Activated T-helper 9 cell treated with anti-CD3 and anti-CD28 coated beads, Interleukin-2, amount 50 U/mL, for 16 hours (primary cell): ENCODE measurements around the gene DHX32.

Source experiments
- DNase-seq: peaks from one replicate; pipeline ENCODE4 v3.0.0-alpha.2; 2020; ENCODE audit warnings: low read depth

The DHX32 gene

DNA sequence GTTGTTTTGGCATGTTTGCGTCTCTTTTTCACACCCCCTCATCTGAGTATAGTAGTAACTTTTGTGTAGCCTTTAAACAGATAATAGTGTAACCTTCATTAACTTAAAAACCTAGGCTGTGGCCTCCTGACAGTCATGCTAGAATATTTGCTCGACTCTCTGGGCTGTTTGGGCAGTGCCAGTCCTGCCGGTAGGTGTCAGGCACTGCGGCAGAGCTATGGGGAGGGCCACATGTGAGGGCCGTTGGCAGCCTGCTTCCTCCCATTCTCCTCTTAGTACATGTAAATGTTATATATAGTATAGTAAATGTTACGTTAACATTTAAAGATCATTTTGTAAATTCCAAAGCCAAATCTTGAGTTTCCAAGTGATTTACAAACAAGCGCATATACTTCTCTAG is 31.6 kb downstream of the DHX32 start:
- DNase-seq: no peak

DNA sequence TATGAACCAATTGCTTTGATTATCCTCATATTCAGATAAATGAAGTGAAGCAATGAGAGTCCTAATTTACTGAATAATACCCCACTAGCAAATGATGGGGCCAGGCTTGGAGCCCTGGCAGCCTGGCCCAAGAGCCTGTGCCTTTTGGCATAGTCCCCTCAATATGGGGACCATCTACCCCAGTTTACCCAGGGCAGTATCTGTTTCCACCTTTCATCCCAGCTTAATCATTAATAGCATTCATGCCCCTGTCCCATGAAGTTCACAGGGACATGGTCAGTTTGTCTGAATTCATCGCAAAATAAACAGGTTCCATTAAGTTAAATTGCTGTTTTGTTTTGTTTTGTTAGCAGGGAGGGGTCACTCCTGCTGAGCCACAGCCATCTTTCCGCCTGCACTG is 32.2 kb downstream of the DHX32 start:
- DNase-seq: no peak

DNA sequence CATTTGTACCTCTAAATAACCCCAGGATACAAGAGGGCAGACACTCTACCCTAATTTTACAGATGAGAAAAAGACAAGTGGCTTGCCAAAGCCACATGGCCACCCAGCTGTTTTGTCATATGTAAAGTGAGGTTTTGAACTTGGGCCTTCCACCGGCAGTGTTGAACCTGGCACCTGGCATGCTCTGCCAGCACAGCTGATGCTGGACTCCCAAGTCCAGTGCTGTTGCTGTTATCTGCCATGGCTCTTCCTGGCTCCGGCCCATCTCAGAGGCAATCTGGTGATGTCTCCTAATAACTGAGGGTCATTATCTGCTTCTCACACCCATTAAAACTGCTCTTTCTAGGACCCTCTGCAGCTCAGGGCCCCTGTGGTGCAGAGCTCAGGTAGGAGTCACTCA is 32.7 kb downstream of the DHX32 start:
- no peak for DNase-seq

DNA sequence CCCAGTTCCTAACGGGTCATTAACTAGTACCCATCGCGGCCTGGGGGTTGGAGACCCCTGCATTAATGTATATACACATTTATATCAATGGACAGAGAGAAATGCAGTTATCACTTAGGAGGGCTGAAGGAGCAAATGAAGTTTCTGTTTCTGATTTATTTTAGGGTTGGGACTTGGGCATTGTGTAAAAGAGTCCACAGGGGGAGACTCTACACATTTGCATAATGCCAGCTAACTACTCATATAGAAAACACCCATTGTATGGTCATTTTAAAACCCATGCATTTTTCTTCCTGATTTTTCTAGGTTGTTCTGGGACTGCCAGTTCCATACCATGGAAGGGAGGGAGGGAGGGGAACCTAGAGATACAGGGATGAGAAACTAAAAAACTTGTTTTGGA is 34.2 kb downstream of the DHX32 start:
- no peak for DNase-seq

GRCh38 chr10:125845617-125846016 is 35.5 kb downstream of the DHX32 start:
- no peak for DNase-seq

DNA sequence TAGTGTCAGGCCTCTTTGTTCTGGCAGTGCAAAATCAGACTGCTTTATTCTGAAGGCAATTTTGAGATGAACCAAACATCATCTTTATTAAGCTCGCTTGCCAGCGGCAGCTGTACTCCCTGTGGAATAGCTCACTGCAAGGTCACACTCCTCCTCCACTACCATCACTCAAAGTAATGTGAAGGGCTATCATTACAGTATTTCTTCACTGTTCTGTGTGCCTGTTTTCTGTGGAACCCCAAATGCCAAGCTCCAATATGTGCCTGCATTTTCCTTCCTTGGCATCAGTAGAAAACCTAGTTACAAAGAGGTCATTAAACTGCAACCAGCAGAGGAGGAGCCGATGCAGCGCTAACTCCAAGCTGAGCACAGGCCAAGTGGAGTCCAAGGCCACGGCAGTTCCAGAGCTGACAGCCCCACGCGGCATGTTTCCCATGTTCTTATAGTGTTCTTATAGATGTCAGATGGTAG is 36.3 kb downstream of the DHX32 start:
- no peak for DNase-seq

DNA sequence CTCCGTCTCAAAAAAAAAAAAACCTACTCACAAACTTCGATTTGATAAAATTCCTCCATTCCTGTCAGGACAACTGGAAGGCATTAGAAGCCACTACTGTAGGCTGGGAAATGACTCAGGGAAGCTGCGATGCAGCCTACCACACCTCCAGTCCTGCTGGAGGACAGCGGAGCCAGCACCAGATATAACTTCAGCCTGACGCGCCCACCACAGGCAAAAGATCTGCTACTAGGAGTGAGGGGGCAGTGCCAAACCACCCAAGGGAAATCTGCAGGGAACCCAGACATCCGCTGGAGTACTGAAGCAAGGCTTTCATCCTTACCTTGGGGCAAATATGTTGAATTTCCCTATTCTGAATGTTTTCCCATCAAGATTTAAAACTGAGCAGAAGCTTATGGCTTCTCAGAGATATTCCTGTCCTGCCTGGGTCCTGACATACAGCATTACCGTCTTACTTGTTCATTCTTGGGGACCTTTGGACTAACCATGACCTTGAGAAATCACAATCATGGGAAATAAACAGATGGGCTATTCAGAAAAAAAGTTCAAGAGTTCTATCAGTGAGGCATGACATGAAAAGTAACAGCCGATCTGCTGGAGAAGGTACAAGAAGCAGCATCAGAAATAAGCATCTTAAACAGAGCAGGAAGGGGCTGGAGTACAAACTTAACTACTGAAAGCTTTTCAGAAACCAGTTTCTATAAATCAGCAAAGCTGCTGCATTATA is 37.3 kb downstream of the DHX32 start:
- no peak for DNase-seq

DNA sequence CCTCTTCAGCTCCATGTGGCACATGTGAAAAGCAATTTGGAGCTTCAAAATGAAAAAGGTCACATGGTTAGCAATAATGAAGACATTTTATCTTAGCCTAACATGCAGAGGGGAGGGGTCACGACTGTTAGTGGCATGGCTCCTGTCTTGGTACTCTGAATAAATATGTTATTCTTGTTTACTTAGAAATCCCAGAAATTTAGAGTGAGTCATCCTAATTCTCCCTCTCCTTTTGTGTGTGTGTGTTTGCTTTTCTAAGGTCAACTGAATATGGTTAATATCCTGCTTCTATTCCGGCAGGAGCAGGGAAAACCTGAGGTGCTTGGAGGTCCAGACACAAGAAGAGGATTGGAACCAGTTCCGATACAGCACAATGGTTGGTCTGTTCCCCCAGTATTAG is 40.1 kb downstream of the DHX32 start:
- no peak for DNase-seq

DNA sequence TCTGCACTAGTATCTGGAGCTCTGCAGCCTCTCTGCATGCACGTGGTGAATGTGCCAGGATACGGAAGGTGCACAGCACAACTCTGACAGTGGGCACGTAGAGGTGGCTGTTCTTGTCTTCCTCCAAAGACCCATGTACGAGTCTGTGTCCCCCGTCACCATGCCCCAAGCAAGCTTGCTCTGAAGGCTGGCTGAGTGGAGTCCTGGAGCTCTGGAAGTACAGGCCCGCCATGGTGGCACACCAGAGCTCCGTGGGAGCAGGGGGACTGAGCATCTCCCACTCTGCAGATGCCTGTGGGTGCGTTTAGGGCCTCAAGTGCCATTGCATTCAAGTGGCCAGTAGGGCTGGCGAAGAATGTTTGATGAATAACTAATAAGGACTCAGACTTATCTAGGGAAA is 40.7 kb downstream of the DHX32 start:
- DNase-seq: no peak

- DNase-seq: no peak
Measured at GRCh38 chr10:125838802-125839575, 42.1 kb downstream of the DHX32 start.

DNA sequence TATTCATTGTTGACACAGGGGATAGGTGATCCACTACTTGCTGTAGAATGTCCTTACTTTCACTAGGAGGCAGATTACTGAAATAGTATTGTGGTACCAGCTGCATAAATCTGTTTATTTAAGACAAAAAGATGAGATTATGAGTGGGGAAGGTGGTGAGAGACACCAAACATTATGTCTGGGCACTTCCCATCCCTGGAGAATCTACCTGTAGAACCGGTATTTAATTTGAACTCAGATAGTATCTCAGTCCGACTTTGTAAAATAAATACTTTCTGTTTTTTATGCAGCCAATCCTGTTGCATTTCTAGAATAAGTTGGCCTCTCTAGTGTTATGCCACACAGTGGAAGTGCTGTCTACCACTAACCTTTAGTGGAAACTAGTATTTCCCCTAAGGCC is 44.3 kb downstream of the DHX32 start:
- DNase-seq: no peak

DNA sequence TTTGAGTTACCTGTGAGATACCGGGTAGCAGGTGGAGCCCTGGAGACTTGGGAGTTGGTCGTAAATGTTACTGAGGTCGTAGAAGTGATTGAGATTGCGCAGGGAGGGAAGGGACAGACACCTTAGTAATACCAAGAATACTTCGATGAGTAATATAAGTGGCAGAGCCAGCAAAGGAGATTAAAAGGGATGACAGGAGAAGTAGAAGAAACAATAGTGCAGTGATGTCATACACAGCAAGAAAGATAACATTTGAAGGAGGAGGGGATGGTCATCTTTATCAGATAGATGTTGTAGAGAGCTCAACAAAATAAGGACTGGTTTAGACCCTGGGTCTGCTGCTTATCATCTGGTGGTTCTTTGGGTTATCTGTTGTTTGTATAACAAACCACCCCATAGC is 52.8 kb downstream of the DHX32 start:
- no peak for DNase-seq

- DNase-seq: no peak
Measured at GRCh38 chr10:125827133-125827532, 54.0 kb downstream of the DHX32 start.

- DNase-seq: no peak
Measured at GRCh38 chr10:125824736-125825135, 56.4 kb downstream of the DHX32 start.

DNA sequence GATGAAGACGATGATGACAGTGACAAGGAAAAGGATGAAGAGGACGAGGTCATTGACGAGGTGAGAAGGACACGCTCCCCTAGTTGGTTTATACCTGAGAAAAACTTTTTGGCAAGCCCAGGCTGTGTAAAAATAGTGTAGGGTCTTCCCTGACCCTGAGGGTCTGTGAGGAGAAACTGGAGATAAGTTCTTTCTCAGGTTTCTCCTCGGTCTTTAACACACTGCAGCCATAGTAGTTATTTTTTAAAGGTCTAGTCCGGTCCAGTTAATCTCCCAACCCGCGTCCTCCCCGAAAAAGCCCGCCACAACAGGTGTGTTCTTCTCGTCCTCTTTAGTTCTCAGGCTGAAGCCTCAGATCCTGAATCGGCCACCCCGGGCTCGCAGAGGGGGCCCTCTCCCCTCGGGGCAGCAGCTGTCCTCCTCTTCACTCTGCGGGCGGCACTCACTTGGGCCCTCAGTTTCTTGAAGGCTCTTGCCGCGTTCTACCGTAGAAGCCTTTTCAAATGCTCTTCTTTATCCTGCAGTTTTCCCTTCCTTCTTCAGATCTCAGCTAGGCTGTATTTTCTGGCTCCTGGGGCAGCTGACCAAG is 57.3 kb downstream of the DHX32 start:
- no peak for DNase-seq

GRCh38 chr10:125822878-125823662 is 58.0 kb downstream of the DHX32 start, which contains the start of the genes BCCIP and UROS:
BCCIP (plus strand) TSS chr10:125823546; CDS start chr10:125823558, 12 bp downstream.
UROS (minus strand) TSS chr10:125823258; CDS start chr10:125816499, 6,759 bp downstream.
- DNase-seq: peak; percentile 86

GRCh38 chr10:125820701-125821100 is 60.4 kb downstream of the DHX32 start:
- DNase-seq: no peak

- no peak for DNase-seq
Measured at GRCh38 chr10:125817337-125817946, 63.6 kb downstream of the DHX32 start.

DNA sequence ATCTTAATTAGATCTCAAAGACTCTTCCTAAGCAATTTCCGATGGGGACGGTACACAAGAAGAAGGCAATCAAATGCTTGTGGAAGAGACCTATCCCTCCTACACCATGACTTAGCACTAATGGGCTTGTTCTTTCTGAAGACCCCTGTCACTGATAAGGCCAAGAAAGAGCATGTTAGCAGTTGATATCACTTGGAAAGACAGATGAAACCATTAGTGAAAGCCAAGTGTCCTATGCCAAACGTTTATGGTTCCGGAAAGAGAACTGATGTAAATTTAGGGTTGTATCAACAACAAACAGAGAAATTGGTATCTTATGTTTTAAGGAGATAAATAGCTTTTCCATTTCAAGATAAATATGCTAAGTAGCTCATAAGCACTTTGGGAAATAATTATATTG is 64.5 kb downstream of the DHX32 start:
- no peak for DNase-seq

DNA sequence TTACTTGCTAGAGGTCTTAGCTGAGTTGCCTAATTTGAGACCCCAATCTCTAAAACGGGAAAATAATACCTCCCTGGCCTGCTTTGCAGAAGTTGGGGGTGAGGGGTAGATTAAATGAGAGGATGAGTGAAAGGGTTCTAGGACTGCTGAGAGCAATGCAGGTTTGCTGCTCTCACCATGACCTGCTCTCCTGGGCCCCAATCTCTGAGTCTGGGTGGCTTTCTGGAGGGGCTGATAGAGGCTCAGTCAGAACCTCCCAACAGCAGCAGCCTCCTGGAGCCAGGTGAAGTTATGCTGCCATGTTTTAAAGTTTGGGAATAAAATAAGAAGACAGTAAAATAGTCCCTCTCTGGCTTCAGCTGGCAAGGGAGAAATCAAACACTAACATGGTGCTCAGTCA is 65.3 kb downstream of the DHX32 start:
- no peak for DNase-seq

- DNase-seq: no peak
Measured at GRCh38 chr10:125812128-125812750, 68.9 kb downstream of the DHX32 start.
